ENCODE measurements around the gene PLEKHA6.
"Not testable (repeated sequence)": the region's sequence is repeated elsewhere in the genome, so short reads cannot be mapped to it uniquely, and the experiment has no call there.

The PLEKHA6 gene

GRCh38 chr1:204335533-204335932, 24.2 kb downstream of the PLEKHA6 start:
- DNase-seq (ENCODE audit: low read depth in 2 of 2) = no peak

DNA sequence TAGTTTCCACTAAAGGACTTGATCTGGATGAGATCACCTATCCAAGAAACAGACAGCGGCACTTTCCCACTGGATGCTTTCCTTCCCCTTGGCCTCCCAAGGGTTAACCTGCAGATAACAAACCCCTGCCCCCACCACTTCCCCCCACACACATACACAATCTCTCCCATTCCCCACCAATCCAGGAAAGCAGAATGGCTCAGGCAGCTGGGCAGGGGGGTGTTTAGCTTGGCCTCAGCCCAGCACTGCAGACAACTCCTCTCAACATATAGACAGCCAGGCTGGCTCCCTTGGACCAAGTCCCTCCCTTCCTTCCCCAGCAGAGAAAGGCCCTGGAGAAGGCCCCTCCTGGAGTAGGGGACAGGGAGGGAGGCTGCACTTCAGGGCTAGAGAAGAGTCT, 24.6 kb downstream of the PLEKHA6 start:
- DNase-seq (ENCODE audit: low read depth in 2 of 2) = no peak

GRCh38 chr1:204334455-204334854, 25.3 kb downstream of the PLEKHA6 start:
- DNase-seq (ENCODE audit: low read depth in 2 of 2) = no peak

DNA sequence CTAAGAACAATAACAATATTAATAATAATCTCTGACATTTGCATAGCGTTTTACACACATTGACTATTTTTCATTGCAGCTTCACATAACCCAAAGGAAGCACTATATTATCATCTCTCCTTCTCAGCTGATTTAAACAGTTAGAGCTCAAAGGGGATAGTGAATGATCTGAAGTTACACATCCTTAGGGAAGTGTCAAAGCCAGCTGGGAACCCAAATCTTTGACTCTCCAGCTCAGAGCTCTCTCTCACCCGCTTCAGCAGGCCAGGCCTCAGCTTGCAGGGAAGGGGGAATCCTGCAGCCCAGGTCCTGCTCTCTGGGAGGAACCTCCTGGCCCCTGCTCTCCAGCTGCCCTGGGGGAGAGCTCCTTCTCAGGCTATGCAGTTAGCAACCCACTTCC, 26.3 kb downstream of the PLEKHA6 start:
- DNase-seq (ENCODE audit: low read depth in 2 of 2) = no peak

GRCh38 chr1:204331847-204332487, 27.8 kb downstream of the PLEKHA6 start:
- DNase-seq (ENCODE audit: low read depth in 2 of 2) = no peak

DNA sequence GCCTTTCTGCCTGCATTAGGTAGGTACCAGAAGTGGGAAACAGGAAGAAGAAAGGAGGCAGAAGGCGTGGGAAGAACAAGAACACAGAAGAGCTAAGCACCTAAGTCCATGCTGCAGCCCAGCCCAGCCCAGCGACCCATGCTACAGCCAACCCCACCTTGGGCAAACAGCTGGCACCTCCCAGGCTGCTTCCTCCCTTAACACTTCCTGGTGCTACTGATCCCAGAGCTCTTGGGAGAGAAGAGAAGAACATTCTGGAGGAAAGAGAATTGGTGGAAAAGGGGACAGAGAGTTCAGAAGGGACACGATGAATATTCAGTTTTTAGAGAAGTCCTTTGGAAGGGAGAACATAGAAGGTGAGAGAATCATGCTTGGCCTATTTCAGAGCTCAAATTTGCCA, 28.5 kb downstream of the PLEKHA6 start:
- no peak for DNase-seq (ENCODE audit: low read depth in 2 of 2)

- not testable (repeated sequence) for DNase-seq (ENCODE audit: low read depth in 2 of 2)
These were observed 31.9 kb downstream of the PLEKHA6 start for GRCh38 chr1:204327870-204328269.

GRCh38 chr1:204327359-204327758, 32.4 kb downstream of the PLEKHA6 start:
- DNase-seq (ENCODE audit: low read depth in 2 of 2) = no peak

GRCh38 chr1:204326771-204327300, 32.9 kb downstream of the PLEKHA6 start:
- no peak for DNase-seq (ENCODE audit: low read depth in 2 of 2)

DNA sequence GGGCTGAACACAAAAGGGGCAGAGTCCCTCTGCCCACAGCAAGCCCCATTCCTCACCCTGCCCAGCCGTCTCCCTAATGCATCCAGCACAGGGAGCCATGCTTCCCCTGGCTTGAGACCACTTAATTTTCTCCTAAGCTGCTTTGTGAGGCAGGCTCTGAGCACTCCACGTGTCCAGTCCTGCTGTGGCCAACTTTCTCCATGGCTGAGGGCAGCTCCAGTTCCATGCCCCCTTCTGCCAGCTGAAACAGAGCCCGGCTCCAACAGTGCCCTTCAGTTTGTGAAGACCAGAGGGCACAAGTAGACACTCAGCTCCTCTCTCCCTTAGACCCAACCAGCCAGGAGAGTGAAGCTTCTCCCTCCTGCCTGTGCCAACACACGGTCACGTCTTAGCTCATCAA, 33.8 kb downstream of the PLEKHA6 start:
- DNase-seq (ENCODE audit: low read depth in 2 of 2) = no peak

GRCh38 chr1:204323887-204324286, 35.8 kb downstream of the PLEKHA6 start:
- no peak for DNase-seq (ENCODE audit: low read depth in 2 of 2)

- DNase-seq (ENCODE audit: low read depth in 2 of 2) = no peak
These were observed 37.3 kb downstream of the PLEKHA6 start for GRCh38 chr1:204322339-204322868.

DNA sequence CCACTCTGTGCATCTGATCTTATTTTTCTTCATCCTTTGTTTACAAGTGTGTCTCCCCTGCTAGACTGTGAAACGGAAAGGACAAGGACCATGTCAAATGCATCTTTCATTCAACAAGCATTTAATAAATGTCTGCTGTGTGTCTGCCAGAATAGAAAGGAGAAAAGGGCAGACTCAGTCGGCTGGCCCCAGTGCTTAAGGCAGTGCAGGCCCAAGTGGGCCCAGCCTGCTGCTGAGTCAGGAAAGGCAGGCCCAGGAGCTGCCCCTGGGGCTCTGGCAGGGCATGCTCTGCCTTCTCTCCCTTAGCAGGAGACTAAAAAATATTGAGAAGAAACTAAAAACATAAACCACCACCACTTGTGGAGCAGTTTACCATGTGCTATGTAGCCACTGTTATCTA, 38.1 kb downstream of the PLEKHA6 start:
- DNase-seq (ENCODE audit: low read depth in 2 of 2) = no peak

GRCh38 chr1:204321051-204321450, 38.7 kb downstream of the PLEKHA6 start:
- DNase-seq (ENCODE audit: low read depth in 2 of 2) = no peak

DNA sequence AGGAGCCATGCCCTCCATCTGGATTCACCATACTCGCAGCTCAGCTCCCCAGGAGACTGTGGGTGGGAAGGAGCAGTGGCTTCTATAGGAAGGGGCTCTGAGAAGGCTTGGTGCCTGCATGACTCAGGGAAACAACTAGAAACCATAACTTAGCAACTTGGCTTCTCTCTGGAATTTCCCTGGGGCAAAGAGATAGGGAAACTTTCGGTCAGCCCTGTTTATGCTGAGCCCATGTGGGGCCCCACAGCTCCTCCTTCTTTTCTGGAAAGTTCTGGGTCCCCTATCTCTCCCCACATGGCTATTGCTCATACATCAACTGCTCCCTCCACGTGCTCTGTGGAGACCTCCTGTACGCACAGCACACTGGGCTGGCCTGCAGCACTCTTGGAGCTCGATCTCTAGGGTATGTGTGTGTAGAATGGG, 39.3 kb downstream of the PLEKHA6 start:
- no peak for DNase-seq (ENCODE audit: low read depth in 2 of 2)

GRCh38 chr1:204319462-204319861, 40.3 kb downstream of the PLEKHA6 start:
- no peak for DNase-seq (ENCODE audit: low read depth in 2 of 2)

DNA sequence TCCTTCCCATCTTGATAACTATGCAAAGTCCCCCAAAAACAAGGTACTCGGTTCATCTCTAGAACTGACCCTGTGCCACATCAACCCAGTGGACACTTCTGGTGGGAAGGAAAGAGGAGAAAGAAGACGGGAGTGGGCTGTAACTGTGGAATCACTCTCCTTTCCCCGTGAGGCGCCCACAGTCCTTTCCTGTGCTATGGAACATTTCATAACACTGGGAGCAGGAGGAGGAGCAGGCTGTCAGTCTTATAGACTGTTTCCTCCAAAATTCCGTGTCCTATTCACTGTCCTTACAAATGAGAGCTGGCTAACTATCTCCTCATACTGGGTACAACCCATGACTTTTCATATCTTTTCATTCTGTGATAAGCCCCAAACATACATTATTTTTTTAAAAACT, 40.7 kb downstream of the PLEKHA6 start:
- DNase-seq (ENCODE audit: low read depth in 2 of 2) = no peak

- DNase-seq (ENCODE audit: low read depth in 2 of 2) = no peak
These were observed 41.4 kb downstream of the PLEKHA6 start for GRCh38 chr1:204318324-204318723.

DNA sequence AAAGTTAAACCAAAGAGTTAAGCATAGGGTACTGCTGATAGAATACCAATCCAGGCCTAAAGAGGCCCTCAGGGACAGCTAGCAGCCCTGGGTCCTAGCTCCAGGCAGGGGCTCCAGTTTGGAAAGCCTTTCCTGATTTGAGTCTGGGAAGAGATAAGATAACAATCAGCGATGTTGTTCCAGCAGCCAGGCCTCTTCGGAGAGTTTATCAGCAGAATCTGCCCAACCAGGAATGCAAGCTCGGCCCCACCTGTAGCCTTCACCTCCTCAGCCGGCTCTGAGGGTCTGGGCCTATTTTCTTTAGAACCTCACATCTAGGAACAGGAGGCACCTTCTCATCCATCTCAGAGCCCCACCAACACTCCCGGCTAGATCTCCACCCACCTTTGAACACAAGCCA, 42.6 kb downstream of the PLEKHA6 start:
- no peak for DNase-seq (ENCODE audit: low read depth in 2 of 2)

GRCh38 chr1:204316164-204316563, 43.6 kb downstream of the PLEKHA6 start:
- DNase-seq (ENCODE audit: low read depth in 2 of 2) = no peak

GRCh38 chr1:204314893-204315658, 44.7 kb downstream of the PLEKHA6 start:
- no peak for DNase-seq (ENCODE audit: low read depth in 2 of 2)

DNA sequence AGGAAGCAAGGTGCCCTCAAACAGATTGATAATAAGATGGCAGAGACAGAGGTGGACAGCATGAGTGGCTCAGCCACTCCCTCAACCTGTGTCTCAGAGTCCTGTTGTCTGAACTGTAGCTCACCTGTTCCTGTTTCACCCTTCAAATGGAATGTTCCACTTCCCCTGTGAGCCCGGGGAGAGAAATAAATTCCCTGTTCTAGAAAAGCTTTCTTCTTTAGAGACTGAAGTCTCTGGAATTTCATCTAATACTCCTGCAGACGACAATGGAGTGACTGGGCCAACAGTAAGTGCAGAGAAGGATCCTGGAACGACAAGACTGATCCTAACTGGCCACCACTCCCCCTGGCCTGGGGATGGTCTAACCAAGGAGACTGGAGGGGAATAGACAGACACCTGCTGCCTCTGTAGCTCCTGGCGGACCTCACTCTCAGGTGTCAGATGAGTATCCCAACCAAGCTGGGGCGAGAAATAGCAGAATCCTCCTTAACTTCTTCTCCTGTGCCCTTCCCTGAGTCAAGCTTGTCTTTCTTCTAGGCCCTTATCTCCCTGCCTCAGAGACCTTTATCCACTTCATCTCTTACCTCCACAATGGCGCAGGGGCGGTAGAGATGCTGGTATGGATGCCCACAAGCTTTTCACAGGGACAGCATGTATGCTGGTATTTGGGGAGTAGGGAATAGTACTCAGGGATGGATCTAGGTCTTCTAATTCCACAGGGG, 45.4 kb downstream of the PLEKHA6 start:
- no peak for DNase-seq (ENCODE audit: low read depth in 2 of 2)
